ENCODE results near the gene TIGD3. TPM values are rescaled to one million over a fixed set of nuclear protein-coding genes. Genes with fewer than 3 reads are reported as not detected.

TIGD3 gene
- total and polyA plus RNA-seq, 2 of the 13 experiments (the other 11 are each of a cell fraction or from before 2014, with no cell fraction given) = 0.49 to 4.9 TPM

DNA sequence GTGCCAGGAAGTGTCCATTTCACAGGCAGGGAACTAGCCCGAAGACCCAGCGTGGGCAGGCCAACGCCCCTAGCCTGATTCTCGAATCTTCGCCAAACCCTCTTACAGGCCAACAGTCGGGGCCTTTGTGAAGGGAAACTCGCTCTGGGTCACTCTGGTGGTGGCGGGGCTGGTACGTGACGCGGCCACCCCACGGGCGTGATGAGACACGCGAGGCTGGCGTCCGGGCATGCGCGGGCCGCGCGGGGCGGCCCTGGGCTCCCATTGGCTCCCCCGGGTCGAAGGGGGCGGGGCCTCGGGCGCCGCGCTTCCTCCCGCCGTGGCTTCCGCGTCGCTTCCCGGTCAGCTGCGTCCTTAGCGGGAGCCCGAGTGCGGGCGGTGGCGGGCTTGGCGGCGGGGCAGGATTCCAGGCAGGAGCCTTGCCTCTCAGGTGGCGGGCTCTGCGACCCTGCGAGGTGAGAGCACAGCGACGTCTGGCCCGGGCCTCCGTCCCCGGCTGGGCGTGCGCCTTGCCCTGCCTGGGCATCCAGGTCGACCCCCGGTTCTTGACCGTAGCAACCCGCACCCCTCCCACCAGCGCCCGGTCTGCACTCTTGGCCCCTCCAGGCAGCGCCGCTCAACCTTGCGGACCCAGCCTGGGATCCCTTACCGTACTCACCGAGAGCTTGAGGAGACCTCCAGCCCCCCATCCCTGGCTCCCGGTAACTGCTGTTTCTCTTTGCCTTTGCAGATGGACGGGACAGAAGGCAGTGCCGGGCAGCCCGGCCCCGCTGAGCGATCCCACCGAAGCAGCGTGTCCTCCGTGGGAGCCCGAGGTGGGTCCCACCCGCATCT, 32.0 kb downstream of the TIGD3 start, which contains the start of gene FRMD8 (continued):
- TF ChIP-seq ZNF446 (CRISPR knock-in tag; IDR thresholded peaks at IDR 0.05) = peak; percentile 69; the same call in 1 of the 2 replicates
- TF ChIP-seq, protein P1, sequence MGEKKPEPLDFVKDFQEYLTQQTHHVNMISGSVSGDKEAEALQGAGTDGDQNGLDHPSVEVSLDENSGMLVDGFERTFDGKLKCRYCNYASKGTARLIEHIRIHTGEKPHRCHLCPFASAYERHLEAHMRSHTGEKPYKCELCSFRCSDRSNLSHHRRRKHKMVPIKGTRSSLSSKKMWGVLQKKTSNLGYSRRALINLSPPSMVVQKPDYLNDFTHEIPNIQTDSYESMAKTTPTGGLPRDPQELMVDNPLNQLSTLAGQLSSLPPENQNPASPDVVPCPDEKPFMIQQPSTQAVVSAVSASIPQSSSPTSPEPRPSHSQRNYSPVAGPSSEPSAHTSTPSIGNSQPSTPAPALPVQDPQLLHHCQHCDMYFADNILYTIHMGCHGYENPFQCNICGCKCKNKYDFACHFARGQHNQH (CRISPR knock-in tag; IDR thresholded peaks at IDR 0.05) = peak; percentile 47; the same call in 1 of the 2 replicates
- no peak for TF ChIP-seq NFE2L1 (CRISPR knock-in tag; IDR thresholded peaks at IDR 0.05; ENCODE audit: borderline replicate concordance)
- TF ChIP-seq, protein P2, sequence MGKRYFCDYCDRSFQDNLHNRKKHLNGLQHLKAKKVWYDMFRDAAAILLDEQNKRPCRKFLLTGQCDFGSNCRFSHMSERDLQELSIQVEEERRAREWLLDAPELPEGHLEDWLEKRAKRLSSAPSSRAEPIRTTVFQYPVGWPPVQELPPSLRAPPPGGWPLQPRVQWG (CRISPR knock-in tag; IDR thresholded peaks at IDR 0.05; ENCODE audit: borderline replicate concordance, low read depth) = no peak
- TF ChIP-seq, protein P3, sequence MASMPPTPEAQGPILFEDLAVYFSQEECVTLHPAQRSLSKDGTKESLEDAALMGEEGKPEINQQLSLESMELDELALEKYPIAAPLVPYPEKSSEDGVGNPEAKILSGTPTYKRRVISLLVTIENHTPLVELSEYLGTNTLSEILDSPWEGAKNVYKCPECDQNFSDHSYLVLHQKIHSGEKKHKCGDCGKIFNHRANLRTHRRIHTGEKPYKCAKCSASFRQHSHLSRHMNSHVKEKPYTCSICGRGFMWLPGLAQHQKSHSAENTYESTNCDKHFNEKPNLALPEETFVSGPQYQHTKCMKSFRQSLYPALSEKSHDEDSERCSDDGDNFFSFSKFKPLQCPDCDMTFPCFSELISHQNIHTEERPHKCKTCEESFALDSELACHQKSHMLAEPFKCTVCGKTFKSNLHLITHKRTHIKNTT (CRISPR knock-in tag; IDR thresholded peaks at IDR 0.05) = no peak
- no peak; the same call in 1 of the 2 replicates for TF ChIP-seq ARHGAP35 (CRISPR knock-in tag; IDR thresholded peaks at IDR 0.05; ENCODE audit: borderline replicate concordance)
- TF ChIP-seq, protein P4, sequence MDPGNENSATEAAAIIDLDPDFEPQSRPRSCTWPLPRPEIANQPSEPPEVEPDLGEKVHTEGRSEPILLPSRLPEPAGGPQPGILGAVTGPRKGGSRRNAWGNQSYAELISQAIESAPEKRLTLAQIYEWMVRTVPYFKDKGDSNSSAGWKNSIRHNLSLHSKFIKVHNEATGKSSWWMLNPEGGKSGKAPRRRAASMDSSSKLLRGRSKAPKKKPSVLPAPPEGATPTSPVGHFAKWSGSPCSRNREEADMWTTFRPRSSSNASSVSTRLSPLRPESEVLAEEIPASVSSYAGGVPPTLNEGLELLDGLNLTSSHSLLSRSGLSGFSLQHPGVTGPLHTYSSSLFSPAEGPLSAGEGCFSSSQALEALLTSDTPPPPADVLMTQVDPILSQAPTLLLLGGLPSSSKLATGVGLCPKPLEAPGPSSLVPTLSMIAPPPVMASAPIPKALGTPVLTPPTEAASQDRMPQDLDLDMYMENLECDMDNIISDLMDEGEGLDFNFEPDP (CRISPR knock-in tag; conservative IDR thresholded peaks at IDR 0.05) = no peak
- TF ChIP-seq RBM39 (IDR thresholded peaks at IDR 0.05; ENCODE audit: low read depth, low read length, poor library complexity, severe bottlenecking) = no peak
- TF ChIP-seq ZNF83 (CRISPR knock-in tag; IDR thresholded peaks at IDR 0.05; ENCODE audit: borderline replicate concordance) = peak; percentile 54; the same call in 1 of the 2 replicates
- TF ChIP-seq, protein P5, sequence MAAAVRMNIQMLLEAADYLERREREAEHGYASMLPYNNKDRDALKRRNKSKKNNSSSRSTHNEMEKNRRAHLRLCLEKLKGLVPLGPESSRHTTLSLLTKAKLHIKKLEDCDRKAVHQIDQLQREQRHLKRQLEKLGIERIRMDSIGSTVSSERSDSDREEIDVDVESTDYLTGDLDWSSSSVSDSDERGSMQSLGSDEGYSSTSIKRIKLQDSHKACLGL (CRISPR knock-in tag; IDR thresholded peaks at IDR 0.05) = peak; percentile 70
- peak; percentile 62 for TF ChIP-seq MYC (CRISPR knock-in tag; IDR thresholded peaks at IDR 0.05; ENCODE audit: borderline replicate concordance)
- TF ChIP-seq, protein P6, sequence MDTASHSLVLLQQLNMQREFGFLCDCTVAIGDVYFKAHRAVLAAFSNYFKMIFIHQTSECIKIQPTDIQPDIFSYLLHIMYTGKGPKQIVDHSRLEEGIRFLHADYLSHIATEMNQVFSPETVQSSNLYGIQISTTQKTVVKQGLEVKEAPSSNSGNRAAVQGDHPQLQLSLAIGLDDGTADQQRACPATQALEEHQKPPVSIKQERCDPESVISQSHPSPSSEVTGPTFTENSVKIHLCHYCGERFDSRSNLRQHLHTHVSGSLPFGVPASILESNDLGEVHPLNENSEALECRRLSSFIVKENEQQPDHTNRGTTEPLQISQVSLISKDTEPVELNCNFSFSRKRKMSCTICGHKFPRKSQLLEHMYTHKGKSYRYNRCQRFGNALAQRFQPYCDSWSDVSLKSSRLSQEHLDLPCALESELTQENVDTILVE (CRISPR knock-in tag; IDR thresholded peaks at IDR 0.05) = no peak; the same call in 1 of the 2 replicates
- TF ChIP-seq ZNF30 (CRISPR knock-in tag; IDR thresholded peaks at IDR 0.05) = no peak
- TF ChIP-seq, protein P7, sequence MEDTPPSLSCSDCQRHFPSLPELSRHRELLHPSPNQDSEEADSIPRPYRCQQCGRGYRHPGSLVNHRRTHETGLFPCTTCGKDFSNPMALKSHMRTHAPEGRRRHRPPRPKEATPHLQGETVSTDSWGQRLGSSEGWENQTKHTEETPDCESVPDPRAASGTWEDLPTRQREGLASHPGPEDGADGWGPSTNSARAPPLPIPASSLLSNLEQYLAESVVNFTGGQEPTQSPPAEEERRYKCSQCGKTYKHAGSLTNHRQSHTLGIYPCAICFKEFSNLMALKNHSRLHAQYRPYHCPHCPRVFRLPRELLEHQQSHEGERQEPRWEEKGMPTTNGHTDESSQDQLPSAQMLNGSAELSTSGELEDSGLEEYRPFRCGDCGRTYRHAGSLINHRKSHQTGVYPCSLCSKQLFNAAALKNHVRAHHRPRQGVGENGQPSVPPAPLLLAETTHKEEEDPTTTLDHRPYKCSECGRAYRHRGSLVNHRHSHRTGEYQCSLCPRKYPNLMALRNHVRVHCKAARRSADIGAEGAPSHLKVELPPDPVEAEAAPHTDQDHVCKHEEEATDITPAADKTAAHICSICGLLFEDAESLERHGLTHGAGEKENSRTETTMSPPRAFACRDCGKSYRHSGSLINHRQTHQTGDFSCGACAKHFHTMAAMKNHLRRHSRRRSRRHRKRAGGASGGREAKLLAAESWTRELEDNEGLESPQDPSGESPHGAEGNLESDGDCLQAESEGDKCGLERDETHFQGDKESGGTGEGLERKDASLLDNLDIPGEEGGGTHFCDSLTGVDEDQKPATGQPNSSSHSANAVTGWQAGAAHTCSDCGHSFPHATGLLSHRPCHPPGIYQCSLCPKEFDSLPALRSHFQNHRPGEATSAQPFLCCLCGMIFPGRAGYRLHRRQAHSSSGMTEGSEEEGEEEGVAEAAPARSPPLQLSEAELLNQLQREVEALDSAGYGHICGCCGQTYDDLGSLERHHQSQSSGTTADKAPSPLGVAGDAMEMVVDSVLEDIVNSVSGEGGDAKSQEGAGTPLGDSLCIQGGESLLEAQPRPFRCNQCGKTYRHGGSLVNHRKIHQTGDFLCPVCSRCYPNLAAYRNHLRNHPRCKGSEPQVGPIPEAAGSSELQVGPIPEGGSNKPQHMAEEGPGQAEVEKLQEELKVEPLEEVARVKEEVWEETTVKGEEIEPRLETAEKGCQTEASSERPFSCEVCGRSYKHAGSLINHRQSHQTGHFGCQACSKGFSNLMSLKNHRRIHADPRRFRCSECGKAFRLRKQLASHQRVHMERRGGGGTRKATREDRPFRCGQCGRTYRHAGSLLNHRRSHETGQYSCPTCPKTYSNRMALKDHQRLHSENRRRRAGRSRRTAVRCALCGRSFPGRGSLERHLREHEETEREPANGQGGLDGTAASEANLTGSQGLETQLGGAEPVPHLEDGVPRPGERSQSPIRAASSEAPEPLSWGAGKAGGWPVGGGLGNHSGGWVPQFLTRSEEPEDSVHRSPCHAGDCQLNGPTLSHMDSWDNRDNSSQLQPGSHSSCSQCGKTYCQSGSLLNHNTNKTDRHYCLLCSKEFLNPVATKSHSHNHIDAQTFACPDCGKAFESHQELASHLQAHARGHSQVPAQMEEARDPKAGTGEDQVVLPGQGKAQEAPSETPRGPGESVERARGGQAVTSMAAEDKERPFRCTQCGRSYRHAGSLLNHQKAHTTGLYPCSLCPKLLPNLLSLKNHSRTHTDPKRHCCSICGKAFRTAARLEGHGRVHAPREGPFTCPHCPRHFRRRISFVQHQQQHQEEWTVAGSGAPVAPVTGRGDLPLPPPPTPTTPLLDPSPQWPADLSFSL (CRISPR knock-in tag; IDR thresholded peaks at IDR 0.05) = no peak
